ENCODE data around the gene CCR5.

CCR5 gene

DNA sequence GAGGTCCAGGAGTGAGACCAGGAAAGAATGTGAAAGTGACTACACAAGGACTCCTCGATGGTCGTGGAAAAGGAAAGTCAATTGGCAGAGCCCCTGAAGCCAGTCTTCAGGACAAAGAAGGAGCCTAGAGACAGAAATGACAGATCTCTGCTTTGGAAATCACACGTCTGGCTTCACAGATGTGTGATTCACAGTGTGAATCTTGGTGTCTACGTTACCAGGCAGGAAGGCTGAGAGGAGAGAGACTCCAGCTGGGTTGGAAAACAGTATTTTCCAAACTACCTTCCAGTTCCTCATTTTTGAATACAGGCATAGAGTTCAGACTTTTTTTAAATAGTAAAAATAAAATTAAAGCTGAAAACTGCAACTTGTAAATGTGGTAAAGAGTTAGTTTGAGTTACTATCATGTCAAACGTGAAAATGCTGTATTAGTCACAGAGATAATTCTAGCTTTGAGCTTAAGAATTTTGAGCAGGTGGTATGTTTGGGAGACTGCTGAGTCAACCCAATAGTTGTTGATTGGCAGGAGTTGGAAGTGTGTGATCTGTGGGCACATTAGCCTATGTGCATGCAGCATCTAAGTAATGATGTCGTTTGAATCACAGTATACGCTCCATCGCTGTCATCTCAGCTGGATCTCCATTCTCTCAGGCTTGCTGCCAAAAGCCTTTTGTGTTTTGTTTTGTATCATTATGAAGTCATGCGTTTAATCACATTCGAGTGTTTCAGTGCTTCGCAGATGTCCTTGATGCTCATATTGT lies 10.8 kb upstream of the CCR5 start:
- H3K4me3 ChIP-seq (ENCODE audit: low read length): peak overlapping the region; percentile 12; the same call in 1 of the 2 replicates
- TF ChIP-seq, protein P1, sequence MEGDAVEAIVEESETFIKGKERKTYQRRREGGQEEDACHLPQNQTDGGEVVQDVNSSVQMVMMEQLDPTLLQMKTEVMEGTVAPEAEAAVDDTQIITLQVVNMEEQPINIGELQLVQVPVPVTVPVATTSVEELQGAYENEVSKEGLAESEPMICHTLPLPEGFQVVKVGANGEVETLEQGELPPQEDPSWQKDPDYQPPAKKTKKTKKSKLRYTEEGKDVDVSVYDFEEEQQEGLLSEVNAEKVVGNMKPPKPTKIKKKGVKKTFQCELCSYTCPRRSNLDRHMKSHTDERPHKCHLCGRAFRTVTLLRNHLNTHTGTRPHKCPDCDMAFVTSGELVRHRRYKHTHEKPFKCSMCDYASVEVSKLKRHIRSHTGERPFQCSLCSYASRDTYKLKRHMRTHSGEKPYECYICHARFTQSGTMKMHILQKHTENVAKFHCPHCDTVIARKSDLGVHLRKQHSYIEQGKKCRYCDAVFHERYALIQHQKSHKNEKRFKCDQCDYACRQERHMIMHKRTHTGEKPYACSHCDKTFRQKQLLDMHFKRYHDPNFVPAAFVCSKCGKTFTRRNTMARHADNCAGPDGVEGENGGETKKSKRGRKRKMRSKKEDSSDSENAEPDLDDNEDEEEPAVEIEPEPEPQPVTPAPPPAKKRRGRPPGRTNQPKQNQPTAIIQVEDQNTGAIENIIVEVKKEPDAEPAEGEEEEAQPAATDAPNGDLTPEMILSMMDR (conservative IDR thresholded peaks at IDR 0.05; ENCODE audit: low read length): no peak
- DNase-seq (ENCODE audit: low read depth): peak; percentile 17

DNA sequence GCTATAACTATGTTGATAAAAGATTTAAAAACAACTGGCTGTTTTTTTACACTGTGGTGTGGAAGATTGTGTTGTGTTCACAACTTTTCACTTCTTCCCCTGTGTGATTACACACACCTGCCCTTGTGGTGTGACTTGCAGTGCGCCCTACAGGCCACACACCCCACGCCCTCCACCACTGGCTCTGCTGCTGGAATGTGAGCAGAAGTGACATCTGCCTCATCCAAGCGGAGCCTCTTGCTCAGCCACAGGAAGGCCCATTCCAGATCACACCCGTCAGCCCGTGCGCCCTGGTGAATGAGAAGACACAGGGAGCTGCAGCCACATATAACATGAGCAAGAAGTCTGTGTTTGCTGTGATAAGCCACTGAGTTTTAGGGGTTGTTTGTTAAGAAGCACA lies 9.8 kb upstream of the CCR5 start:
- no peak for DNase-seq (ENCODE audit: low read depth)
- no peak overlapping the region for H3K4me3 ChIP-seq (ENCODE audit: low read length)

DNA sequence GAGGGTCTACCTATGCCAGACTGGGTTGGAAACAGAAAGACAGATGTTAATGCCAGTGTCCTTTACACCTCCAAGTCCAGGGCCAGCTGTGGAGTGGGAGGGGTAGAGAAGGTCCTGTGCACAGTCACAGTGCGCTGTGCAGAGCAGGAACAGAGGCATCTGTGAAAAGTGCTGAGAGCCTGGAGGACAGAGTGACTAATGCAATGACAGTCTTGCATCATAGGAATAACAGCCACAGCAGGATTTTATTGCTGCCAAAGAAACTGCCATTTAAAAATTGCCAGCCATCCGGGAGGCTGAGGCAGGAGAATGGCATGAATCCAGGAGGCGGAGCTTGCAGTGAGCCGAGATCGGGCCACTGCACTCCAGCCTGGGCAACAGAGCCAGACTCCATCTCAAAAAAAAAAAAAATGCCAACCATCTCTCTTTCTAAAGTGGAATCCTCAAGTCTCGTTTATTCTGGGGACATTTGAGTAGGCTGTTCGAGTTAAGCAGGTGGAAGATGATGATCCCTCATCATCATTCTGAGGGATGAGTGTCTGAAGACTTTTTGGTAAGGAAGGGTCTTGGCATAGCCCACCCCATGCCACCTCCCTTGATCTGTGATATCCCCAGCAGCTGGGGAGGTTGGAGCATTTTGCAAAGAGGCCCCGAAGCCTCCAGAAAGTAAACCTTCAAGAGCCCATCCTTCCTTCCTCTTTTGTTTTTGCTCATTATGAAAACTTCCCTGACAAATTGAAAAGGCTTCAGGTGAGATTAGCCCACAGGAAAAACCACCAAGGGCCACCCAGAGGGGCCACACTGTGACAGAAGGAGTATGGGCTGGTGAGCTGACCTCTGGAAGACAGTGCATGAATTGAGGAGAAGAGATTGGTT lies 9.1 kb upstream of the CCR5 start:
- no peak overlapping the region for H3K4me3 ChIP-seq (ENCODE audit: low read length)
- TF ChIP-seq, protein P1 (conservative IDR thresholded peaks at IDR 0.05; ENCODE audit: low read length): no peak
- peak; percentile 38 for DNase-seq (ENCODE audit: low read depth)

More for the DNA sequence above, 9.8 kb upstream of the CCR5 start:
- TF ChIP-seq, protein P1 (conservative IDR thresholded peaks at IDR 0.05; ENCODE audit: low read length): no peak

DNA sequence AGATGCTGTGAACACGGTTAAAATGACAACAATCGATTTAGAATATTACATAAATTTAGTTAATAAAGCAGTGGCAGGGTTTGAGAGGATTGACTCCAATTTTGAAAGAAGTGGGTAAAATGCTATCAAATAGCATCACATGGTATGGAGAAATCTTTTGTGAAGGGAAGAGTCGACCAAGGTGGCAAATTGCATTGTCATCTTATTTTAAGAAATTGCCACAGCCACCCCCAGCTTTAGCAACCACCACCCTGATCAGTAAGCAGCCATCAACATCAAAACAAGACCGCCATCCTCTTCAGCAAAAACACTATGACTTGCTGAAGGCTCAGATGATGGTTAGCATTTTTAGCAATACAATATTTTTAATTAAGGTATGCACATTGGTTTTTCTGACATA lies 5.7 kb upstream of the CCR5 start:
- H3K4me3 ChIP-seq (ENCODE audit: low read length): no peak overlapping the region
- TF ChIP-seq, protein P1 (conservative IDR thresholded peaks at IDR 0.05; ENCODE audit: low read length): no peak

DNA sequence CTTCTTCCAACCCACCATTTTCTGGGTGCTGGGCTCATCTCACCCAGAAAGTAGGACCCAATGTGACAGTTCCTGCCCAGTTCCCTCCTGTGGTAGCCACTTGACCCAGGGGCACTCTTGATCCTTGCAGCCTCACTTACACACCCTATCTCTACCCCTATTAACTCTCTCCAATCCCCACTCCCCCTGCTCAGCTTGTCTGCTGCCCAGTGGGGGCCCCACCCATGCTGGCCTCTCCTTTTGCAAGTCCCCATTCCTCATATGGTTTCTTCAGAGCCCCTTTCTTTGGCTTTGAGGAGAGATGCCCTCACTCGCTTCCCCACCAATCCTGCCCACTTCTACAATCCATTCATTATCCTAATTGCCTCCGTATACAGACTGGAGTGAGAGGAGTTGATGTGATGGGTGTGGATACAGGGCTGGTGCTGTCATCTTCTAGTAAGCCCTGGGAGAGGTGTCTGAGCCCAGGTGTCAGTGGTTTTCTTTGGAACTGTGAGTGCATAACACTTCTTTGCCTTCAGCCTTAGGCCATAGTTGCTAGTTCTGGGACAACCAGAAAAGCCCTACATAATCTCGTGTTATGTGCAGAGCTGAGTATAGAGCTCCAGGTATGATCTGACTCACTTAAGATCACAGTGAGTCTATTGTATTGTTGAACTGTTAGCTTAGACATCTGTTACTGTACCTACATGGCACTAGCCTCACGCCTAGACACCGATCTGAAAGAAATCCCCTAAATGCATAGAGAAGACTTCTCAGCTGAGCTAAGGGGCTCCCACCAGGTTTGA lies 4.8 kb upstream of the CCR5 start:
- TF ChIP-seq, protein P1 (conservative IDR thresholded peaks at IDR 0.05; ENCODE audit: low read length): no peak
- DNase-seq (ENCODE audit: low read depth): no peak

More for the DNA sequence above, 5.7 kb upstream of the CCR5 start:
- no peak for DNase-seq (ENCODE audit: low read depth)

DNA sequence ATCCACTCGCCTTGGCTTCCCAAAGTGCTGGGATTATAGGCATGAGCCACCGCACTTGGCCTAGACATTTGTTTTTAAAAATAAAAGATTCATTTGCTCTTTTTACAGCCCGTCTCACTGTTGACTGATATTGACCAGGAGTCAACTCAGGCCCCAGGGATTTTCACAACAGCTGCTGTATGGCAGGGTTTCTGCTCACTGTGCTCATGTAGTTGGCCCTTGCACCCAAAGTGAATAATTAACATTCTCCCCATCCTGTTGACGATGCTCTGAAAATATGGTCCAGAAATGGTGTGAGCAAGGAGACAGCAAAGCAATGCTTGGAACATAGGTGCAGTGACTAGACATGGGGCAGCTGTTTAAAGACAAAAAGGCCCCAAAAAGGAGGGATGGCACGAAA lies 2.9 kb upstream of the CCR5 start:
- no peak overlapping the region for H3K4me3 ChIP-seq (ENCODE audit: low read length)
- TF ChIP-seq, protein P1 (conservative IDR thresholded peaks at IDR 0.05; ENCODE audit: low read length): no peak
- no peak for DNase-seq (ENCODE audit: low read depth)

More for the DNA sequence above, 4.8 kb upstream of the CCR5 start:
- no peak overlapping the region for H3K4me3 ChIP-seq (ENCODE audit: low read length)
